Sigmoid colon (tissue), 7 donors: Measurements from ENCODE around the gene FICD. TPM values are rescaled to one million over a fixed set of nuclear protein-coding genes. Genes with fewer than 3 reads are reported as not detected.

ENCODE experiments used
- DNase-seq: peaks from one replicate; pipeline ENCODE4 v3.0.0-alpha.2; 2019
- H3K27ac ChIP-seq, 4 donors: fragments of 200-600 bp; sonication (generic); one replicate each; pipeline ENCODE4 v1.5.1; 2016 to 2019; ENCODE audit warnings: mild to moderate bottlenecking in 1 of 4
- H3K27me3 ChIP-seq, 3 donors: fragments of 200-600 bp; sonication (generic); one replicate each; pipeline ENCODE4 v1.5.1; 2019; ENCODE audit warnings: mild to moderate bottlenecking in 1 of 3
- H3K36me3 ChIP-seq, 4 donors: fragments of 200-600 bp; sonication (generic); one replicate each; pipeline ENCODE4 v1.5.1; 2016 to 2019
- H3K4me1 ChIP-seq, 4 donors: fragments of 200-600 bp; sonication (generic); one replicate each; pipeline ENCODE4 v1.5.1; 2017 to 2019
- H3K4me3 ChIP-seq, 4 donors: fragments of 200-600 bp; sonication (generic); one replicate each; pipeline ENCODE4 v1.5.1; 2017 to 2019; ENCODE audit warnings: mild to moderate bottlenecking in 2 of 4, moderate library complexity in 1 of 4
- H3K9me3 ChIP-seq, 4 donors: fragments of 200-600 bp in 3 of 4; sonication (generic) in 3 of 4; one replicate each; pipeline versions ENCODE4 v1.5.1 to v1.6.1; 2013 to 2019
- CTCF ChIP-seq, 4 experiments: fragments of 450-650 bp in 3 of 4; fragments of 200-600 bp in 1 of 4; IDR thresholded peaks; one replicate each; pipeline ENCODE4 v1.5.1; 2016 to 2019; ENCODE audit warnings: antibody characterized with exemption in 4 of 4, mild to moderate bottlenecking in 3 of 4, moderate library complexity in 2 of 4
- EP300 ChIP-seq, 4 donors: sonication (generic); formaldehyde crosslinking; IDR thresholded peaks; one replicate each; pipeline ENCODE4 v1.6.1; 2017; ENCODE audit warnings: antibody characterized with exemption in 4 of 4
- POLR2A ChIP-seq, 2 donors: fragments of 450-650 bp; IDR thresholded peaks; one replicate each; pipeline ENCODE4 v1.6.1; 2016; ENCODE audit warnings: antibody characterized with exemption in 2 of 2, mild to moderate bottlenecking in 2 of 2, moderate library complexity in 2 of 2
- POLR2AphosphoS5 ChIP-seq, 4 donors: sonication (generic); formaldehyde crosslinking; IDR thresholded peaks; one replicate each; pipeline ENCODE4 v1.6.1; 2017; ENCODE audit warnings: antibody characterized with exemption in 4 of 4
- WGBS, 2 donors: extraction: QIAGEN DNeasy Blood & Tissue Kit; methylation state at CpG; one replicate each; pipeline ENCODE4 v1.1.7; 2013; 5-methylcytosine and 5-hydroxymethylcytosine counted together
- intact Hi-C: fragments of 100-400 bp; cut with DNase I; formaldehyde crosslinking; loops from one replicate; pipeline ENCODE4 v1.15.1; 2023
- polyA plus RNA-seq, 3 donors: library from polyadenylated mRNA; stranded (reverse); fragments of 200-250 nt; gene quantifications; one replicate each; pipeline ENCODE4 v1.2.3, GENCODE V29; 2013
- total RNA-seq, 4 donors: library from RNA; depleted of rRNA; stranded (reverse); fragments of >200 nt; gene quantifications; one replicate each; pipeline ENCODE4 v1.1.0, GENCODE V29; 2016
- donor health status: healthy with polysubstance abuse.
- donor health status: Bipolar disorder and iron deficiency.
- donor health status: healthy.

Gene FICD
- total and polyA plus RNA-seq, 7 donors: 1.2 to 5.4 (median 3.2) TPM; not detected in 1

DNA sequence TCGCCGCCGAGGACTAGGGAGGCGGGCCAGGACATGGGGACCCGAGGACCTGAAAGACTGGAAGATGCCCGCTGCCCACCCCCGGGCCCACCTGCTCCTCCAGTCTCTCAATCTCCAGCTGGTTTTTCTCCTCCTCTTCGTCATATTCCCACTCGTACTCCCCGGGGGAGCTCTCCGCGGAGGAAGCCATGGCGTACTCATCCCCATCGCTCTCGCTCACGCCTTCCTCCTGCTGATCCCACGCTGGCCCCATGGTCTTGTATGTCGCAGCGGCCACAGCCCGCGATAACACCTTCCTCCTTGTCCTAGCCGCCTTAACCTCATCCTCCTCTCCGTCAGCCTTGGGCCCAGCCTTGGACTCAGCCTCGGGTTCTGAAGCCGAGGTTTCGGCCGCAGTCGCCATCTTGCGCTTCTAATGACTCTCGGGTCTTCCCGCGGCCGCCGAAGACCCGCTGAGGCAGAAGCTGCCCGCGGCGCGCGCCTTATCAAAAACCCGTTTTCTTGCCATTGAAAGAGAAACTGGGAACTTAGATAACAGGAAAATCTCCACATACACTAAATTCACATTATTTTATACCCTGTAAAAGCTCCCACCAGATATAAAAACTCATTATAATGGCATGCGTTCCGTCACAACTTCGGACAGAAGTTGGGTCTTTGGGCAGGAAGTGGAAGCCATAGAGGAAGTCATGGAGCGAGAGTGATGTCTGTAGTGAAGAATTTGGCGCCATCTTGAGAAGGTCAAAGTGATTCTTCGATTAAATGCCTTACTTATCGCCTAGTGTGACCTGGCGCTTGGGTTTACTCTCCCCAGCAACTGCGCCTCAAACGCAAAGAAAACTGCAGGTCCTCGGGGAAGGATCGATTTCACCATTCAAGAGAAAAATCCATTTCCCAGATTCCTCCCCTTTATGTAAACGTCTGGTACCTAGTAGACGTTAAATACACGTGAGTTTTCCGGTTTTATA lies 46.0 kb downstream of the FICD start, which contains the start of gene SART3:
SART3 (minus strand) TSS at position 422 of the 968 bp plus-strand sequence; CDS start at position 403, 19 bp downstream.
- peak; percentile 87 for DNase-seq
- WGBS, 2 donors: 0% methylated on average over 57 of the region's 57 CpGs
- Histone ChIP-seq H3K4me1 (peaks cover 0 to 73% (median 66%) of the 10 kb centered on the region in 4 donors), H3K9me3 (no peaks in the 10 kb centered on the region), H3K4me3 (peak within 1 kb of the TSS; percentile 81 to 97 (median 86)), H3K27me3 (no peaks in the 10 kb centered on the region), H3K36me3 (peaks cover 3 to 30% (median 16%) of the 10 kb centered on the region in 4 donors), H3K27ac (peak within 1 kb of the TSS; percentile 93 to 98 (median 96))
- TF ChIP-seq POLR2A (IDR thresholded peaks at IDR 0.05) (peak; percentile 51 to 56), CTCF (IDR thresholded peaks at IDR 0.05) (no peak), POLR2AphosphoS5 (IDR thresholded peaks at IDR 0.05) (peak; percentile 78 to 82 (median 82)), EP300 (IDR thresholded peaks at IDR 0.05) (no peak)
- intact Hi-C loops: loop anchor here (2.0 to 5.0 kb wide), 2 partner anchors 170 to 491 kb away; partner anchors contain the start of genes CORO1C and USP30

DNA sequence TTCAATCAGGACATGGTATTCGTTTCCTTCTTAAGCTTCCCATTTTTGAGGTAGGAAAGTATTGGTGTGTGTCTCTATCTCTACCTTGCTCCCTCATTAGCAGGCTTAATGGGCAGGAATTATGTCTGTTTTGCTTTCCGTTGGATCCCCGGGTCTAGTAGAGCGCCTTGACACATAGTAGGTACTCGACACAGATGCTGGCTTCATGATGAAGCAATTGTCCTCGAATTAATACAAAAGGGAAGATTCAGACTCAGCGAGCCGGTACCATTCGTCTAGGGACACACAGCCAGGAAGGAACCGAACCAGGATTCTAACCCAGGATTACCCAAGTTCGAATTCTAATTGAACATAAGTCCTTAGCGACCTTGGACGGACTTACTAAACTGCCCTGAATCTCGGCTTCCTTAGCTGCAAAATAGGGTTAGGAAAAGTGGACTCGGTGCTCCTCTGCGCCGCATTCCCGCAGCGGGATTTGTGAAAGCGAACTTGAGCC lies 46.8 kb downstream of the FICD start:
- DNase-seq: no peak
- 1% methylated on average over 20 of the region's 20 CpGs for WGBS, 2 donors

DNA sequence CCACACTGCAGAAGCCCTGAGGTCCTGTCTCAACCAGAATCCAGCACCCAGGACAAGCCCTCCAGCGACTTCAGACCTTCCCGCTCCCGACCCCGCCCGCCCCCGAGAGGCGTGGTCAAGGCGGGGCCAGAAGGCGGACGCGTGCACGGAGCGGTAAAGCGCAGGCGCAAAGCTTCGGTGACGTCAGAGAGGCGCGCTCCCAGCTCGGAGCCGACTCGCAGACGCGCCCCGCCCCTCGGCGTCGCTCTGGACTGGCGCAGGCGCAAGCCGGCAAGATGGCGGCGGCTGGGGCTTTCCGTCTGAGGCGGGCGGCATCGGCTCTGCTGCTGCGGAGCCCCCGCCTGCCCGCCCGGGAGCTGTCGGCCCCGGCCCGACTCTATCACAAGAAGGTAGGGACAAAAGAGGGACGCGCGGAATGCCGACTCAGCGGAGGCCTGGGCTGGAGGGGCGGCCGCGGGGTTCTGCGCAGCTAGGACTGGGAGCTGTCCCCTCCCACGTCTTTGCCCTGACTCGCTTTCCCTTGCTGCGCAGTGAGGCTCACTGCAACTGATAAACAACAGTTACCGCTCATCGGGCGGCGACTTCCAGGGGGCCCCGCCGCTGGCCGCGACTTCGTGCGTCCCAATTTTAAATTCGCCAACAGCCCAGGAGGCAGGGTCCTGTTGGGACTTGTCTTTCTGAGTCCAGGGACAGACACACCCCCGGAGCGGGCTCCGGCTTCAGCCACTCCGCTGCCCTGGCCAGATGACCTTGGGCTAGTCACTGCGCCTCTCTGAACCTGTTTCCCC lies 47.5 kb downstream of the FICD start, which contains the start of gene ISCU:
ISCU (plus strand) TSS at position 249 of the 788 bp plus-strand sequence; CDS start at position 276, 27 bp downstream.
- H3K36me3 ChIP-seq: peaks cover 16 to 39% (median 29%) of the 10 kb centered on the region in 4 donors
- H3K4me3 ChIP-seq: peak within 1 kb of the TSS; percentile 81 to 97 (median 86)
- peaks cover 0 to 73% (median 65%) of the 10 kb centered on the region in 4 donors for H3K4me1 ChIP-seq
- intact Hi-C loops: loop anchor here (1.0 to 5.0 kb wide), 5 partner anchors 56 to 536 kb away; partner anchors contain the start of genes SSH1 and USP30
- TF ChIP-seq POLR2A (IDR thresholded peaks at IDR 0.05) (peak; percentile 82 to 91), POLR2AphosphoS5 (IDR thresholded peaks at IDR 0.05) (peak; percentile 83 to 95 (median 94)), CTCF (IDR thresholded peaks at IDR 0.05) (no peak), EP300 (IDR thresholded peaks at IDR 0.05) (no peak)
- H3K9me3 ChIP-seq: no peaks in the 10 kb centered on the region
- 0% methylated on average over 72 of the region's 72 CpGs for WGBS, 2 donors
- DNase-seq: peak; percentile 98
- peak within 1 kb of the TSS; percentile 93 to 98 (median 96) for H3K27ac ChIP-seq
- H3K27me3 ChIP-seq: no peaks in the 10 kb centered on the region

More for the DNA sequence above, 46.8 kb downstream of the FICD start:
- peaks cover 9 to 37% (median 23%) of the 10 kb centered on the region in 4 donors for H3K36me3 ChIP-seq
- no peaks in the 10 kb centered on the region for H3K9me3 ChIP-seq
- H3K27me3 ChIP-seq: no peaks in the 10 kb centered on the region
- H3K27ac ChIP-seq: peak overlapping the region; percentile 93 to 98 (median 96)
- intact Hi-C loops: loop anchor here (1.0 to 5.0 kb wide), 4 partner anchors 169 to 536 kb away; partner anchors contain the start of genes CORO1C, SSH1 and USP30
- no peak for TF ChIP-seq POLR2AphosphoS5 (IDR thresholded peaks at IDR 0.05)
- TF ChIP-seq EP300 (IDR thresholded peaks at IDR 0.05): no peak
- TF ChIP-seq POLR2A (IDR thresholded peaks at IDR 0.05): no peak
- TF ChIP-seq CTCF (IDR thresholded peaks at IDR 0.05): no peak
- H3K4me3 ChIP-seq: peak overlapping the region; percentile 81 to 97 (median 86)
- H3K4me1 ChIP-seq: peaks cover 0 to 73% (median 66%) of the 10 kb centered on the region in 4 donors
